Esophagus muscularis mucosa (tissue), 3 donors: ENCODE data around the gene PTPRS.

Experiments
- CTCF ChIP-seq, 3 experiments: fragments of 200-600 bp in 2 of 3; fragments of 450-650 bp in 1 of 3; sonication (generic) in 2 of 3; IDR thresholded peaks; one replicate each; pipeline ENCODE4 v1.5.1; 2017 to 2019; ENCODE audit warnings: antibody characterized with exemption in 3 of 3, mild to moderate bottlenecking in 2 of 3, moderate library complexity in 1 of 3
- POLR2A ChIP-seq: fragments of 450-650 bp; IDR thresholded peaks from one replicate; pipeline ENCODE4 v1.6.1; 2017; ENCODE audit warnings: antibody characterized with exemption, moderate library complexity, mild to moderate bottlenecking, low read depth
- POLR2AphosphoS5 ChIP-seq, 2 donors: sonication (generic); formaldehyde crosslinking; IDR thresholded peaks; one replicate each; pipeline ENCODE4 v1.6.1; 2017; ENCODE audit warnings: antibody characterized with exemption in 2 of 2

- no peak for TF ChIP-seq POLR2A
- TF ChIP-seq CTCF (IDR thresholded peaks at IDR 0.05): no peak
- TF ChIP-seq POLR2AphosphoS5 (IDR thresholded peaks at IDR 0.05): no peak
Observed at GRCh38 chr19:5291588-5292193, 48.9 kb downstream of the PTPRS start.
